ENCODE data around the gene CCDC183. TPM values are rescaled to one million over a fixed set of nuclear protein-coding genes. Genes with fewer than 3 reads are reported as not detected.
"Not testable (repeated sequence)": the region's sequence is repeated elsewhere in the genome, so short reads cannot be mapped to it uniquely, and the experiment has no call there.

Gene CCDC183
- total RNA-seq, 2 donors from 2014 or later, result 2.4 to 20.0 TPM

- intact Hi-C loops (cut with DNase I); H3K27me3 ChIP-seq; H3K27ac ChIP-seq; H3K9ac ChIP-seq (ENCODE audit: low read depth in 2 of 2, low read length in 2 of 2); H3K4me3 ChIP-seq; H3K9me3 ChIP-seq; H3K36me3 ChIP-seq; H3K4me1 ChIP-seq: not testable (repeated sequence)
- TF ChIP-seq CTCF (IDR thresholded peaks at IDR 0.05), result peak; percentile 30
- peak; percentile 77 for DNase-seq
Observed at GRCh38 chr9:136766410-136767120, 29.6 kb upstream of the CCDC183 start.

- intact Hi-C loops (cut with DNase I), result no loop called here
- DNase-seq, result peak; percentile 51
Observed at GRCh38 chr9:136769710-136770191, 26.4 kb upstream of the CCDC183 start.

GRCh38 chr9:136771907-136772415 is 24.2 kb upstream of the CCDC183 start:
- Histone ChIP-seq H3K4me1 (peaks cover under 1% of the 10 kb centered on the region), H3K27ac (no peak overlapping the region), H3K27me3 (no peaks in the 10 kb centered on the region), H3K4me3 (no peak overlapping the region), H3K9me3 (no peaks in the 10 kb centered on the region), H3K9ac (ENCODE audit: low read depth in 2 of 2, low read length in 2 of 2) (peak overlapping the region in 1 of 2 donors; percentile 12), H3K36me3 (no peaks in the 10 kb centered on the region)
- DNase-seq, result no peak
- intact Hi-C loops (cut with DNase I), result no loop called here
- no peak for TF ChIP-seq CTCF (IDR thresholded peaks at IDR 0.05)

More at GRCh38 chr9:136769710-136770191, 26.4 kb upstream of the CCDC183 start:
- H3K9me3 ChIP-seq, result no peaks in the 10 kb centered on the region
- H3K4me3 ChIP-seq, result no peak overlapping the region
- H3K27ac ChIP-seq, result no peak overlapping the region
- TF ChIP-seq CTCF (IDR thresholded peaks at IDR 0.05), result peak; percentile 34
- no peaks in the 10 kb centered on the region for H3K36me3 ChIP-seq
- no peaks in the 10 kb centered on the region for H3K27me3 ChIP-seq
- H3K9ac ChIP-seq (ENCODE audit: low read depth in 2 of 2, low read length in 2 of 2), result peak overlapping the region in 1 of 2 donors; percentile 12
- H3K4me1 ChIP-seq, result no peaks in the 10 kb centered on the region

- H3K27ac ChIP-seq, result no peak overlapping the region
- H3K36me3 ChIP-seq, result no peaks in the 10 kb centered on the region
- no peak for DNase-seq
- H3K9ac ChIP-seq (ENCODE audit: low read depth in 2 of 2, low read length in 2 of 2), result no peak overlapping the region
- no peak overlapping the region for H3K4me3 ChIP-seq
- peaks cover 3% of the 10 kb centered on the region for H3K4me1 ChIP-seq
- intact Hi-C loops (cut with DNase I), result no loop called here
- no peaks in the 10 kb centered on the region for H3K9me3 ChIP-seq
- H3K27me3 ChIP-seq, result no peaks in the 10 kb centered on the region
- no peak for TF ChIP-seq CTCF (IDR thresholded peaks at IDR 0.05)
Observed at GRCh38 chr9:136773386-136774044, 22.6 kb upstream of the CCDC183 start.

- no peak overlapping the region for H3K4me3 ChIP-seq
- TF ChIP-seq CTCF (IDR thresholded peaks at IDR 0.05), result no peak
- H3K9ac ChIP-seq (ENCODE audit: low read depth in 2 of 2, low read length in 2 of 2), result no peak overlapping the region
- H3K27ac ChIP-seq, result no peak overlapping the region
- no peaks in the 10 kb centered on the region for H3K27me3 ChIP-seq
- peaks cover 3% of the 10 kb centered on the region for H3K4me1 ChIP-seq
- intact Hi-C loops (cut with DNase I), result no loop called here
- no peak for DNase-seq
- H3K36me3 ChIP-seq, result no peaks in the 10 kb centered on the region
- H3K9me3 ChIP-seq, result no peaks in the 10 kb centered on the region
Observed at GRCh38 chr9:136774416-136775045, 21.6 kb upstream of the CCDC183 start.

Measured in colonic mucosa (tissue), 4 donors.